Spleen (tissue), 7 donors: ENCODE data around the gene ITPR2.

Source experiments
- POLR2A ChIP-seq, 3 donors: fragments of 450-650 bp; IDR thresholded peaks; one replicate each; pipeline ENCODE4 v1.5.1; 2017; ENCODE audit warnings: antibody characterized with exemption in 3 of 3, mild to moderate bottlenecking in 1 of 3
- TF ChIP-seq, protein P1 (sequence below), 11 experiments: fragments of 200-600 bp in 7 of 11; fragments of 450-650 bp in 4 of 11; sonication (generic) in 4 of 11; IDR thresholded peaks in 8 of 11; conservative IDR thresholded peaks in 3 of 11; 1 replicate in 7 of 11; 2 replicates in 4 of 11; pipeline versions ENCODE4 v1.4.0 to v1.8.0; 2016 to 2021; ENCODE audit warnings: antibody characterized with exemption in 11 of 11, inconsistent platforms in 4 of 11, mild to moderate bottlenecking in 1 of 11
- donor health status: DM: no; HTN: no; CAD: no; lungs with moderate emphysema.
- donor health status: DM: no; HTN: no; CAD: no.
- donor health status: DM: no; HTN: no; CAD: no.

DNA sequence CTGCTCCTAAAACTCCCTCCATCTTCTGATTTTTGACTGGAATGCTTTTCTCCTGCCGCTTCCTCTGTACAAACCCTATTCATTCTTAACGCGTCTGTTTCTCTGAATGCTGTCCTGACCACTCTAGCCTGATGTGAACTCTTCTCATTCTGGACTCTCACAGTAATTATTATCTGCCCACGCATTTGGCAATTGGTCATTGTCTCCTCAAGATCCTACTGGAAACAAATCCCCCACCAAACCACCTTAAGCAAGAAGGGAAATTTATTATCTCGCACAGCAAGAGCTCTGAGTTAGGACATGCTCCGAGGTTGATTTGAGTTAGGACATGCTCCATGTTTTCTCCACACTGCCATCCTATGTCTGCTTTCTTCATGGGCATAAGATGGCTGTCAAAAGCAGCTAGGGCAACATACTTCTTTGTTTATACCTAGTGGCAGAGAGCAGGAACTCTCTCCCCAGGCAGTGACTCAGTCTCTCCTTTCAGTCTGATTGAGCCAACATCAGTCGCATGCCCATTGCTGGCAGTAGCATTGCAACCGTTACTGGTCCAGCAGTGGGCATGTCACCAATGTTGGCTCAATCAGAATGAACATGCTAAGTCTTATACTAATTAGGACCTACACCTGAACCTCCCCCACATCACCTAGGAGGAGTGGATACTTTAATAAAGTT, 535.5 kb downstream of the ITPR2 start:
- TF ChIP-seq, protein P1, sequence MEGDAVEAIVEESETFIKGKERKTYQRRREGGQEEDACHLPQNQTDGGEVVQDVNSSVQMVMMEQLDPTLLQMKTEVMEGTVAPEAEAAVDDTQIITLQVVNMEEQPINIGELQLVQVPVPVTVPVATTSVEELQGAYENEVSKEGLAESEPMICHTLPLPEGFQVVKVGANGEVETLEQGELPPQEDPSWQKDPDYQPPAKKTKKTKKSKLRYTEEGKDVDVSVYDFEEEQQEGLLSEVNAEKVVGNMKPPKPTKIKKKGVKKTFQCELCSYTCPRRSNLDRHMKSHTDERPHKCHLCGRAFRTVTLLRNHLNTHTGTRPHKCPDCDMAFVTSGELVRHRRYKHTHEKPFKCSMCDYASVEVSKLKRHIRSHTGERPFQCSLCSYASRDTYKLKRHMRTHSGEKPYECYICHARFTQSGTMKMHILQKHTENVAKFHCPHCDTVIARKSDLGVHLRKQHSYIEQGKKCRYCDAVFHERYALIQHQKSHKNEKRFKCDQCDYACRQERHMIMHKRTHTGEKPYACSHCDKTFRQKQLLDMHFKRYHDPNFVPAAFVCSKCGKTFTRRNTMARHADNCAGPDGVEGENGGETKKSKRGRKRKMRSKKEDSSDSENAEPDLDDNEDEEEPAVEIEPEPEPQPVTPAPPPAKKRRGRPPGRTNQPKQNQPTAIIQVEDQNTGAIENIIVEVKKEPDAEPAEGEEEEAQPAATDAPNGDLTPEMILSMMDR (IDR thresholded peaks at IDR 0.05 in 8 of 11, conservative IDR thresholded peaks at IDR 0.05 in 3 of 11), result no peak
- TF ChIP-seq POLR2A (IDR thresholded peaks at IDR 0.05), result no peak
